Transverse colon (tissue), 3 donors: ENCODE measurements around the gene POLR3K.

Experiments
- CTCF ChIP-seq, 5 experiments: fragments of 200-600 bp in 3 of 5; fragments of 450-650 bp in 2 of 5; sonication (generic) in 3 of 5; IDR thresholded peaks; 1 replicate in 2 of 5; 2 replicates in 3 of 5; pipeline ENCODE4 v1.5.1; 2016 to 2017; ENCODE audit warnings: antibody characterized with exemption in 5 of 5, inconsistent platforms in 3 of 5, mild to moderate bottlenecking in 2 of 5, moderate library complexity in 1 of 5
- POLR2A ChIP-seq: fragments of 450-650 bp; IDR thresholded peaks from one replicate; pipeline ENCODE4 v1.6.1; 2016; ENCODE audit warnings: antibody characterized with exemption, mild to moderate bottlenecking, moderate library complexity

DNA sequence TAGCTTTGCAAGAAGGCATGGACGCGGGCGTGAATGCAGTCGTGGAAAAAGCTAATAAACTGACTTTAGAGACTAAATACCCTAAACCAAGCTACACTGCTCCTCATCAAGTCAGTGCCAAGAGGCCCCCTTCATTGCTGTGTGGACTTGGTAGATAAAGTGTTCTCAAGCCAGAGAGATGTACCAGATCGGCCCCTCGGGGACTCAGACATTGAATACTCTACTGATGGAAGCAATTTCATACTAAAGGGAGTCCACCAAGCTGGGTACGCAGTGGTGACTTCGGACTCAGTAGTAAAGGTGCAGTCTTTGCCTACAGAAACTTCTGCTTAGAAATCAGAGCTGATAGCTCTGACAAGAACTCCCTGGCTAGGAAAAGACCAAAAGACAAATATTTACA is 8.8 kb downstream of the POLR3K start:
- TF ChIP-seq POLR2A (no peak), CTCF (IDR thresholded peaks at IDR 0.05) (no peak)
